Panc1 (cell line): Measurements from ENCODE around the gene SLC37A1. TPM values are rescaled to one million over a fixed set of nuclear protein-coding genes. Genes with fewer than 3 reads are reported as not detected.

Experiments used
- ATAC-seq: fragments of 200-7000 bp; cut with Tn5 transposase; 2 replicates; pipeline ENCODE4 v1.9.1; 2020; ENCODE audit warnings: mild to moderate bottlenecking, moderate library complexity
- BruUV-seq: library from RNA; stranded (reverse); fragments of 400-500 nt; replicated peaks from 2 replicates; lab custom pipeline; 2021; lab: Mats Ljungman, UMichigan
- CTCF ChIA-PET: fragments of 300-600 bp; sonication (Branson Sonifier 250); formaldehyde crosslinking; loops from one replicate; lab custom pipeline; 2022; ENCODE audit warnings: antibody characterized with exemption; lab: Charles Lee
- POLR2A ChIA-PET: fragments of 300-600 bp; sonication (Branson Sonifier 250); formaldehyde crosslinking; loops from one replicate; lab custom pipeline; 2022; ENCODE audit warnings: antibody characterized with exemption; lab: Charles Lee
- DNase-seq: peaks from one replicate; pipeline ENCODE4 v3.0.0-alpha.2; 2010; ENCODE audit warnings: low read depth, low spot score
- H3K27ac ChIP-seq: 2 replicates; pipeline ENCODE4 v1.5.1; 2011; ENCODE audit warnings: mild to moderate bottlenecking, low read length, inconsistent platforms
- H3K27me3 ChIP-seq: fragments of 200-500 bp; sonication (Bioruptor generic); 2 replicates; pipeline ENCODE4 v1.6.0; 2014; ENCODE audit warnings: low read length, inconsistent platforms; ENCODE audit not compliant: control insufficient read depth, insufficient read depth
- H3K36me3 ChIP-seq: fragments of 200-500 bp; sonication (Bioruptor generic); 2 replicates; pipeline ENCODE4 v1.5.1; 2014; ENCODE audit warnings: inconsistent platforms, mild to moderate bottlenecking, low read length, moderate library complexity; ENCODE audit not compliant: control insufficient read depth, insufficient read depth
- H3K4me1 ChIP-seq: 2 replicates; pipeline ENCODE4 v1.5.1; 2011; ENCODE audit warnings: inconsistent platforms, mild to moderate bottlenecking, low read length, moderate library complexity; ENCODE audit not compliant: control insufficient read depth, insufficient read depth
- H3K4me3 ChIP-seq, 2 experiments: 2 replicates each; pipeline ENCODE4 v1.5.1; 2011 to 2012; ENCODE audit warnings: low read depth in 2 of 2, low read length in 2 of 2, mild to moderate bottlenecking in 2 of 2, inconsistent platforms in 1 of 2, moderate library complexity in 1 of 2
- H3K9me3 ChIP-seq: fragments of 200-500 bp; sonication (Bioruptor generic); 2 replicates; pipeline ENCODE4 v1.5.1; 2014; ENCODE audit warnings: low read depth, mild to moderate bottlenecking, inconsistent platforms, low read length, moderate library complexity; ENCODE audit not compliant: control insufficient read depth, insufficient read depth
- CTCF ChIP-seq: fragments of 450-650 bp; IDR thresholded peaks from 2 replicates; pipeline ENCODE4 v1.5.1; 2017; ENCODE audit warnings: mild to moderate bottlenecking
- POLR2AphosphoS5 ChIP-seq: IDR thresholded peaks from 2 replicates; pipeline ENCODE4 v1.6.1; 2012; ENCODE audit warnings: mild to moderate bottlenecking, low read depth, low read length, moderate library complexity
- REST ChIP-seq, 2 experiments: IDR thresholded peaks; 2 replicates each; pipeline ENCODE4 v1.6.1; 2011 to 2012; ENCODE audit warnings: low read depth in 2 of 2, control low read depth in 1 of 2, low read length in 1 of 2, mild to moderate bottlenecking in 1 of 2, moderate library complexity in 1 of 2; ENCODE audit not compliant: insufficient read depth in 1 of 2
- SIN3A ChIP-seq: IDR thresholded peaks from 2 replicates; pipeline ENCODE4 v1.6.1; 2012; ENCODE audit warnings: low read depth, mild to moderate bottlenecking, low read length, moderate library complexity, borderline replicate concordance; ENCODE audit not compliant: insufficient read depth
- TCF7L2 ChIP-seq: IDR thresholded peaks from 2 replicates; pipeline ENCODE4 v1.6.1; 2011; ENCODE audit warnings: mild to moderate bottlenecking, low read depth, low read length, inconsistent platforms
- in situ Hi-C: cut with HindIII; loops from 2 replicates; pipeline ENCODE4 v1.10.0; 2016; ENCODE audit warnings: low sequenced_read_pairs, low pct_unique_long_range_greater_than_20kb
- intact Hi-C: fragments of 100-400 bp; cut with micrococcal nuclease; formaldehyde crosslinking; loops from one replicate; pipeline ENCODE4 v1.10.0; 2022; ENCODE audit not compliant: unreplicated experiment
- total RNA-seq: library from RNA; stranded (reverse); gene quantifications from one replicate; pipeline ENCODE4 v1.2.1, GENCODE V29; 2021; ENCODE audit not compliant: unreplicated experiment

SLC37A1 gene
- total RNA-seq, 1 experiment from 2014 or later: 7.7 TPM

GRCh38 chr21:42619166-42619565, 105.5 kb downstream of the SLC37A1 start:
- TF ChIP-seq CTCF (no peak), SIN3A (no peak), REST (IDR thresholded peaks at IDR 0.05; ENCODE audit: insufficient read depth in 1 of 2, low read depth in 2 of 2, low read length in 1 of 2) (no peak)
- POLR2A ChIA-PET: no interaction called here
- no TSS peak for BruUV-seq
- Histone ChIP-seq H3K9me3 (no peaks in the 10 kb centered on the region), H3K4me1 (no peaks in the 10 kb centered on the region), H3K27ac (no peak overlapping the region), H3K36me3 (no peaks in the 10 kb centered on the region), H3K27me3 (peaks cover 2% of the 10 kb centered on the region; the same call in 1 of the 2 replicates), H3K4me3 (no peak overlapping the region)
- DNase-seq: no peak
- intact Hi-C loops: no loop called here
- CTCF ChIA-PET: no interaction called here
- ATAC-seq: no peak
- in situ Hi-C loops: no loop called here

GRCh38 chr21:42619841-42620240, 106.2 kb downstream of the SLC37A1 start:
- H3K27ac ChIP-seq: no peak overlapping the region
- ChIA-PET CTCF (no interaction called here), POLR2A (no interaction called here)
- no peaks in the 10 kb centered on the region for H3K9me3 ChIP-seq
- H3K4me1 ChIP-seq: no peaks in the 10 kb centered on the region
- no peaks in the 10 kb centered on the region for H3K36me3 ChIP-seq
- intact Hi-C loops: no loop called here
- TF ChIP-seq POLR2AphosphoS5 (no peak), REST (IDR thresholded peaks at IDR 0.05; ENCODE audit: insufficient read depth in 1 of 2, low read depth in 2 of 2, low read length in 1 of 2) (no peak), CTCF (no peak), TCF7L2 (no peak)
- ATAC-seq (no peak), DNase-seq (no peak)
- peaks cover 2% of the 10 kb centered on the region; the same call in 1 of the 2 replicates for H3K27me3 ChIP-seq
- no peak overlapping the region for H3K4me3 ChIP-seq
- in situ Hi-C loops: no loop called here
- BruUV-seq: no TSS peak
